HG02973 (cell line): ENCODE results near the gene MAPK1.
"Not testable (repeated sequence)": the region's sequence is repeated elsewhere in the genome, so short reads cannot be mapped to it uniquely, and the experiment has no call there.

Experiments used
- ATAC-seq: cut with Tn5 transposase; IDR thresholded peaks from one replicate; pipeline ENCODE4 v1.9.1; 2021; ENCODE audit warnings: moderate library complexity; ENCODE audit not compliant: unreplicated experiment

The MAPK1 gene

DNA sequence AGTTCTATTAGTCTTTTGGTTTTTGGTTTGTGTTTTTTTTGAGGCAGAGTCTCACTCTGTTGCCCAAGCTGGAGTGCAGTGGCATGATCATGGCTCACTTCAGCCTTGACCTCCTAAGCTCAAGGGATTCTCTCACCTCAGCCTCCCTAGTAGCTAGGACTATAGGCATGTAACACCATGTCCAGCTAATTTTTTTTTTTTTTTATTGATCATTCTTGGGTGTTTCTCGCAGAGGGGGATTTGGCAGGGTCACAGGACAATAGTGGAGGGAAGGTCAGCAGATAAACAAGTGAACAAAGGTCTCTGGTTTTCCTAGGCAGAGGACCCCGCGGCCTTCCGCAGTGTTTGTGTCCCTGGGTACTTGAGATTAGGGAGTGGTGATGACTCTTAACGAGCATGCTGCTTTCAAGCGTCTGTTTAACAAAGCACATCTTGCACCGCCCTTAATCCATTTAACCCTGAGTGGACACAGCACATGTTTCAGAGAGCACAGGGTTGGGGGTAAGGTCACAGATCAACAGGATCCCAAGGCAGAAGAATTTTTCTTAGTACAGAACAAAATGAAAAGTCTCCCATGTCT is 15.4 kb upstream of the MAPK1 start:
- not testable (repeated sequence) for ATAC-seq

- ATAC-seq: no peak
Measured at GRCh38 chr22:21881841-21882753, 14.7 kb upstream of the MAPK1 start.

GRCh38 chr22:21876486-21877176 is 9.2 kb upstream of the MAPK1 start:
- no peak for ATAC-seq

- not testable (repeated sequence) for ATAC-seq
Measured at GRCh38 chr22:21874953-21875352, 7.5 kb upstream of the MAPK1 start.

- no peak for ATAC-seq
Measured at GRCh38 chr22:21873619-21874018, 6.2 kb upstream of the MAPK1 start.

GRCh38 chr22:21872741-21873140 is 5.3 kb upstream of the MAPK1 start:
- not testable (repeated sequence) for ATAC-seq

DNA sequence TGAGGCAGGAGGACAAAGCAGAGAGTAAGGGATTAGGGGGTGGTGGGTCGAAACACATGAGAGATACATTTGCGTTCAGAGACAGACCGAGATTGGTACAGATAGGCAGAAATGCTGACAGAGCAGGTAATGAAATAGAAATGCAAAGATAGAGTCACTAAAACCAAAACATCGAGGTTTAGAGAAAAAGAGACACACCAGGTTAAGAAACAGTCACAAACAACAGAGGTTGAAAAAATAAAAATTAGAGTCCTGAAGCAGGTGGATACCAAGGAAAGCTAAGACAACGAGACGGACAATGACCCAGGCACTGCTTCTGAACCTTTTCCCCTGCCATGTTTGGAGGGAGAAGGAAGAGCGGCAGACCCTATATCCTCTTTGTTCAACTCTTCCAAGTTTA is 1.2 kb upstream of the MAPK1 start:
- no peak for ATAC-seq

GRCh38 chr22:21866833-21867527 is 465 bp downstream of the MAPK1 start:
- ATAC-seq: peak; percentile 11

GRCh38 chr22:21865041-21865440 is 2.4 kb downstream of the MAPK1 start:
- no peak for ATAC-seq

DNA sequence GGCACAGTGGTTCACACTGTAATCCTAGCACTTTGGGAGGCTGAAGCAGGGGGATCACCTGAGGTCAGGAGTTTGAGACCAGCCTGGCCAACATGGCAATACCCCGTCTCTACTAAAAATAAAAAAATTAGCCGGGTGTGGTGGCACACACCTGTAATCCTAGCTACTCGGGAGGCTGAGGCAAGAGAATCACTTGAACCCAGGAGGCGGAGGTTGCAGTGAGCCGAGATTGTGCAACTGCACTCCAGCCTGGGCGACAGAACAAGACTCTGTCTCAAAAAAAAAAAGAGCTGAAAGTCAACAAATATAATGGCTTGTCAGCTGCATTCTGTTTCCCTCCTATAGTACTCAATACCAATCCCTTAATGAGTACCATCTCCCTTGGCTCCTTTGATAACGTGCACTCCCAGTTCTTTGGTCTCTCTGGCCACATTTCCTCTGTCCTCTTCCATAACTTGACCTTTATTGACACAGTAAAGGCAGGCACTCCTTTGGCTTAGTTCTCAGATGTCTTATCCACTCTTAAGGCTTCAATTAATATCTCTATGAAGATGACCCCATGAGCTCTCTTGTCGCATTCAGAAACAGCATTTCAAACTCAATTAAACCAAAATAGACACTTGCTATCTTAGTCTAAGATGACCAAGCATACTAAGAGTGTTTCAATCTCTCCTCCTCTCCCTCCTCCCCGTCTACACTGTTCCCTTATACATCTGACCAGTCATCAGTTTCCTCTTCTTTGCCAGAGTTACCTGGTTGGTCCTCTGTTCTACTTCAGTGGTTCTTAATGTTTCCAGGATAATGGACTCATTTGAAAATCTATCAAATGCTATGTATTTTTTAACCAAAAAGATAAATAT is 4.8 kb downstream of the MAPK1 start:
- no peak for ATAC-seq

DNA sequence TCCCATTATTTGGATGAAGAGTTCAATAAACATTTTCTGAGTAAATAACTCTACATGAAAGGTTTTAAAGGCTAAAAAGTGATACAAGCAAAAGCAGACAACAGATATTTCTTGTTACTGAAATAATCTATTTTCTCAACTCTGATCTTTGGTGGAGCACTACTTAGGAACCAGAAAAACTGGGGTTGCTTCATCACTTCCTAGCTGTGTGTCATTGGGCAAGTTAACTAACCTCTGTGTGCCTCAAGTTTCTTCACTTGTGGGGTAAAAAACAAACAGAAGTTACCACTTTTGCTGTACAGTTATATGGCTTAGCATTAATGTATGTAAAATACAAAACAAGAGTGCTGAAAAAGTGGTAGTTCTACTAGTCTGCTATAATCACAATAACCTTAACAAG is 5.6 kb downstream of the MAPK1 start:
- no peak for ATAC-seq

- ATAC-seq: no peak
Measured at GRCh38 chr22:21861264-21861848, 6.1 kb downstream of the MAPK1 start.

DNA sequence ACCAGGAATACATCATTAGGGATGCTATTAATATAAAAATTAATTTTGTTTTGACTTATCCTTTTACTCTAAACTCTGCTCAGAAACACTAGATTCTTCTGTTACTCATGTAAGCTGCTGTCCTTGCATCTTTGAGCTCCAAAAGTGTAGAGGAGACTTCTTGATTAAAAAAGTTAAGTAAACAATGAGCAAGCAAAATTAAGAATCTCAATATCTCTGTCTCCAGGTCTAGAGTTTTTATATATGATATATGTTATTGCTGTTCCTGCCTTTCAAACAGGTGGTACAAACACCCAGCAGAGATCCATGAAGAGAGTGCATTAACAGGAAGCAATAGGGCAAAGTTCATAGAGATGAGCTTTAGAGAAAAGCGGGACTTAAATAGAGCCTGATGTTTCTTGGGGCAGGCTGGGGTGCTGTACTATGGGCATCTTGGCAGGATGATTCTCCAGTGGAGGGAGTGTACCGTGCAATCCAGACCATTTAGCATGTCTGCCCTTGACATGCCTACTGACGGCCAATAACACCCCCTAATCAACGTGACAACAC is 6.9 kb downstream of the MAPK1 start:
- ATAC-seq: no peak

DNA sequence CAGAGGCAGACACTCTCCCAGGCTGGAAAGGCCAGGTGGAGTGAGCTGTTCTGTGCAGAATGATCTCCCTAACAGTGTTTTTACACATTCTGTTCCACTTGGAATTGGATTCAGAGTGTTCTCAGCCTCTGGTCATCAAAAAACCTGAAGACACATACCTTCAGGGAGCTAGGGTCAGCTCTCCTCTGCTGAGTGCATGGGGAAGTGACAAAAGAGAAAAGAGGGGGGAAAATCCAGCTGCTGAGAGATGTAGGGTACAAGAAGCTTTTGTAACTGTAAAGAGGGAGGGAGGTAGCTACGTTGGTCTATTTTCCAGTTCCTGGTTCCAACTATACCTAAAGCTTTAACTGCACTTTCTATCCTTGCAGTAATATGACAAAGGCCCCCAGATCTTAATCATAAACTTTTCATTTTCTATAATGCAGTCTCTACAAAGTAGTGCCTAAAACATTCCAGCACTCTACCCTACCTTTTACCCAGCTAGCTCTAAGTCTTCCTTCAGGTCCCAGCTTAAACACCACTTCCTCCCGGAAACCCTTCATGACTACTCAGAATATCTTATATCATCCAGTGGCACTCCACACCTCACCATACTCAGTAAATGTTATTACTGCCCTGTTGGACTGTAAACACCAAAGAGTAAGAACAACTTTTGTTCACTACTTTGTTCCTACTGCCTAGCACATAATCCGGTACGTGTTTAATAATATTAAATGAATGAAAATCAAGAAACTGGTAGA is 9.2 kb downstream of the MAPK1 start:
- ATAC-seq: no peak

- no peak for ATAC-seq
Measured at GRCh38 chr22:21857481-21857914, 9.9 kb downstream of the MAPK1 start.

- no peak for ATAC-seq
Measured at GRCh38 chr22:21856868-21857267, 10.6 kb downstream of the MAPK1 start.

- ATAC-seq: no peak
Measured at GRCh38 chr22:21856197-21856596, 11.2 kb downstream of the MAPK1 start.

DNA sequence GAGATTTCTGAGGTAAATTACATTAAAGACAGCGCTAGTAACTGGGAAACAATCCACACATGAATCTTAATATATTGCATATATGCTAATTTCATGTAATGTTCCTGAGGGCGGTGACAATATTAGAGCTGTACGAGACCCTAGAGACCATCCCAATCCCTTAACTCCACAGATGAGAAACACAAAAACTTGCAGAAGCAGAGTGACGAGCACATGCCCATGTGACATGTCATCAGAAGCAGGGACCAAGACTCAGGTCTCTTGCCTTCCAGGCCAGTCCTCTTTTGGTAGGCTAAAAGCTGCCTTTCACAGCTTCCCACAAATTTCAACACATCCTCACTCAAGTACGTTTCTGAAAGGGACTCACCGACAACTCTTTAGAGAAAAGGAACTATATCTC is 11.8 kb downstream of the MAPK1 start:
- no peak for ATAC-seq

DNA sequence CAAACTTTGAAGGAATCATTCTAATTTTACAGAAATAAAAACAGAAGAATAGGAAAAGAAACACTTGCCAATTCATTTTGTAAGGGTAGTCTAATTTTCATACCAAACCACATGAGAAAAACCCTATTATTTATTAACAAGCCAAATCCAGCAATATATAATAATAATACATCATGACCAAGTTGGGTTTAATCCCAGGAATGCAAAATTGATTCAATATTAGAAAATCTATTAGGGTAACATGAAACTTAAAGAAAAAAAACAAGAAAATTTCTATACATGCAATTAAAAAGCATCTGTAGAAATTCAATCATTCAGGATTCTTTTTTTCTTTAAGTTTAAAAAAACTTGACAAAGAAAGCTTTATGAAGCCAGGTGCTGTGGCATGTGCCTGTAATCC is 16.8 kb downstream of the MAPK1 start:
- no peak for ATAC-seq
